Transverse colon (tissue), 4 donors: ENCODE data around the gene MMEL1.

Source experiments
- EP300 ChIP-seq: sonication (generic); formaldehyde crosslinking; IDR thresholded peaks from one replicate; pipeline ENCODE4 v1.6.1; 2017; ENCODE audit warnings: antibody characterized with exemption, low read depth
- POLR2A ChIP-seq: fragments of 450-650 bp; IDR thresholded peaks from one replicate; pipeline ENCODE4 v1.6.1; 2016; ENCODE audit warnings: antibody characterized with exemption, mild to moderate bottlenecking, moderate library complexity
- POLR2AphosphoS5 ChIP-seq, 3 donors: sonication (generic); formaldehyde crosslinking; IDR thresholded peaks; one replicate each; pipeline ENCODE4 v1.6.1; 2016; ENCODE audit warnings: antibody characterized with exemption in 3 of 3
- TF ChIP-seq, protein P1 (sequence below), 5 experiments: fragments of 200-600 bp in 3 of 5; fragments of 450-650 bp in 2 of 5; sonication (generic) in 3 of 5; IDR thresholded peaks; 1 replicate in 2 of 5; 2 replicates in 3 of 5; pipeline ENCODE4 v1.5.1; 2016 to 2017; ENCODE audit warnings: antibody characterized with exemption in 5 of 5, inconsistent platforms in 3 of 5, mild to moderate bottlenecking in 2 of 5, moderate library complexity in 1 of 5

DNA sequence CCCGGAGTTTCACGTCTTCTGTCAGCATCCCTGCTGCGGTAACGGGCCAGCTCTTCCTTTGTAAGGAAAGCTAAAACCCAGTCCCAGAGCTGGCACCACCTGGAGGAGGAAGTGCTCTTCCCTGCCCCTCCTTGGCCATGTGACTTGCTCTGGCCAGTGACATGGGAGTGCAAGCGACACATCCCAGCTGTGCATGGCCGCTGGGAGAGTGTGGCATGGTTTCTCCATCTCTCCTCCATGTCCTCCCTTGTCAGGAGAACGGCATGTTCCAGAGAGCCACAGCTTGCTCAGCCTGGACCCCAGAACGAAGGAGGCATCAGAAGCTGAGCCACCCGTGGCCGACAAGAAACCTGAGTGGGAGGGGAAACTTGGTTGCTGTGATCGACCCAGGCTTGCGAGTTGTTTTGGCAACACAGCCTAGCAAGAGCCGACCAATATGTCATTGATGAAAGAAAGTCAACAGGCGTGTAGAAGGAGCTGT is 48.9 kb downstream of the MMEL1 start:
- TF ChIP-seq, protein P1, sequence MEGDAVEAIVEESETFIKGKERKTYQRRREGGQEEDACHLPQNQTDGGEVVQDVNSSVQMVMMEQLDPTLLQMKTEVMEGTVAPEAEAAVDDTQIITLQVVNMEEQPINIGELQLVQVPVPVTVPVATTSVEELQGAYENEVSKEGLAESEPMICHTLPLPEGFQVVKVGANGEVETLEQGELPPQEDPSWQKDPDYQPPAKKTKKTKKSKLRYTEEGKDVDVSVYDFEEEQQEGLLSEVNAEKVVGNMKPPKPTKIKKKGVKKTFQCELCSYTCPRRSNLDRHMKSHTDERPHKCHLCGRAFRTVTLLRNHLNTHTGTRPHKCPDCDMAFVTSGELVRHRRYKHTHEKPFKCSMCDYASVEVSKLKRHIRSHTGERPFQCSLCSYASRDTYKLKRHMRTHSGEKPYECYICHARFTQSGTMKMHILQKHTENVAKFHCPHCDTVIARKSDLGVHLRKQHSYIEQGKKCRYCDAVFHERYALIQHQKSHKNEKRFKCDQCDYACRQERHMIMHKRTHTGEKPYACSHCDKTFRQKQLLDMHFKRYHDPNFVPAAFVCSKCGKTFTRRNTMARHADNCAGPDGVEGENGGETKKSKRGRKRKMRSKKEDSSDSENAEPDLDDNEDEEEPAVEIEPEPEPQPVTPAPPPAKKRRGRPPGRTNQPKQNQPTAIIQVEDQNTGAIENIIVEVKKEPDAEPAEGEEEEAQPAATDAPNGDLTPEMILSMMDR (IDR thresholded peaks at IDR 0.05): no peak
- no peak for TF ChIP-seq POLR2AphosphoS5 (IDR thresholded peaks at IDR 0.05)
- TF ChIP-seq POLR2A: no peak
- TF ChIP-seq EP300: no peak
